HG03457 (cell line): ENCODE measurements around the gene CSKMT.
"Not testable (repeated sequence)": the region's sequence is repeated elsewhere in the genome, so short reads cannot be mapped to it uniquely, and the experiment has no call there.

ENCODE experiments used
- ATAC-seq: cut with Tn5 transposase; IDR thresholded peaks from one replicate; pipeline ENCODE4 v1.9.1; 2021; ENCODE audit warnings: moderate number of reproducible peaks; ENCODE audit not compliant: unreplicated experiment

CSKMT gene

GRCh38 chr11:62687508-62688396 is 22.6 kb downstream of the CSKMT start:
- ATAC-seq: no peak

- ATAC-seq: no peak
Measured at GRCh38 chr11:62688491-62688890, 23.4 kb downstream of the CSKMT start.

GRCh38 chr11:62689421-62690183 is 24.5 kb downstream of the CSKMT start, which contains the start of gene LRRN4CL:
Gene LRRN4CL, minus strand, starts transcription at chr11:62689530. Its CDS starts 1,022 bp downstream, at chr11:62688508.
- no peak for ATAC-seq

GRCh38 chr11:62693624-62694023 is 28.5 kb downstream of the CSKMT start:
- ATAC-seq: not testable (repeated sequence)

GRCh38 chr11:62694455-62695167 is 29.5 kb downstream of the CSKMT start:
- ATAC-seq: no peak

GRCh38 chr11:62702246-62702645 is 37.1 kb downstream of the CSKMT start:
- ATAC-seq: no peak

GRCh38 chr11:62703921-62704320 is 38.8 kb downstream of the CSKMT start:
- ATAC-seq: not testable (repeated sequence)

- ATAC-seq: no peak
Measured at GRCh38 chr11:62705413-62705812, 40.3 kb downstream of the CSKMT start.

GRCh38 chr11:62705880-62706849 is 41.1 kb downstream of the CSKMT start:
- peak; percentile 42 for ATAC-seq

GRCh38 chr11:62706850-62707247 is 41.7 kb downstream of the CSKMT start:
- ATAC-seq: no peak

- ATAC-seq: no peak
Measured at GRCh38 chr11:62707277-62707861, 42.3 kb downstream of the CSKMT start, which contains the start of the genes BSCL2 and GNG3. Gene BSCL2, minus strand, starts transcription at chr11:62707424. Its CDS starts 229 bp downstream, at chr11:62707195. Gene GNG3, plus strand, starts transcription at chr11:62707676. Its CDS starts 620 bp downstream, at chr11:62708296.

- no peak for ATAC-seq
Measured at GRCh38 chr11:62708392-62708791, 43.3 kb downstream of the CSKMT start.

GRCh38 chr11:62708793-62709192 is 43.7 kb downstream of the CSKMT start:
- ATAC-seq: no peak

- ATAC-seq: peak; percentile 44
Measured at GRCh38 chr11:62709247-62710000, 44.3 kb downstream of the CSKMT start.

- ATAC-seq: no peak
Measured at GRCh38 chr11:62710001-62710345, 44.9 kb downstream of the CSKMT start.

- no peak for ATAC-seq
Measured at GRCh38 chr11:62712276-62712812, 47.2 kb downstream of the CSKMT start.

- ATAC-seq: no peak
Measured at GRCh38 chr11:62712861-62713260, 47.7 kb downstream of the CSKMT start.

GRCh38 chr11:62713343-62713742 is 48.2 kb downstream of the CSKMT start:
- no peak for ATAC-seq
